ENCODE measurements around the gene BRINP3.

- TF ChIP-seq CTCF (IDR thresholded peaks at IDR 0.05) (no peak), POLR2A (IDR thresholded peaks at IDR 0.05) (no peak)
These were observed 48.5 kb downstream of the BRINP3 start for GRCh38 chr1:190429141-190429540.

All from upper lobe of left lung (tissue), 4 donors.